Panc1 (cell line): ENCODE measurements around the gene MRPL17.

Source experiments
- POLR2AphosphoS5 ChIP-seq: IDR thresholded peaks from 2 replicates; pipeline ENCODE4 v1.6.1; 2012; ENCODE audit warnings: mild to moderate bottlenecking, low read depth, low read length, moderate library complexity
- TF ChIP-seq, protein P1 (sequence below): fragments of 450-650 bp; IDR thresholded peaks from 2 replicates; pipeline ENCODE4 v1.5.1; 2017; ENCODE audit warnings: mild to moderate bottlenecking

DNA sequence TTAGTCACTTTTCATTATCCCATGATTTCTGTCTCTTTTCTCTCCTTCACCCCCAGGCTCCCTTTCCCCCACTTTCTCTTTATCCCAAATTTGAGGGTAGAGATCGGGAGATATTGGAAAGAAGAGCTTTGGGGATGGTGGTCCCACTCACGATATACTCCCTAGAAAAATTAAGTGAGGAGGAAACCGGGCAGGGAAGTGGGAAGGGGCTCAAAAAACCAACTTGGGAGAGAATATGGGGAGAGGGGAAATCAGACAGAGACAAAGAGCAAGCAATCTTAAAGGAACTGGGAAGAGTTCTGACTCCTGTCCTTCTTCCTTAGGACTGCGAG lies 26.6 kb downstream of the MRPL17 start:
- TF ChIP-seq, protein P1, sequence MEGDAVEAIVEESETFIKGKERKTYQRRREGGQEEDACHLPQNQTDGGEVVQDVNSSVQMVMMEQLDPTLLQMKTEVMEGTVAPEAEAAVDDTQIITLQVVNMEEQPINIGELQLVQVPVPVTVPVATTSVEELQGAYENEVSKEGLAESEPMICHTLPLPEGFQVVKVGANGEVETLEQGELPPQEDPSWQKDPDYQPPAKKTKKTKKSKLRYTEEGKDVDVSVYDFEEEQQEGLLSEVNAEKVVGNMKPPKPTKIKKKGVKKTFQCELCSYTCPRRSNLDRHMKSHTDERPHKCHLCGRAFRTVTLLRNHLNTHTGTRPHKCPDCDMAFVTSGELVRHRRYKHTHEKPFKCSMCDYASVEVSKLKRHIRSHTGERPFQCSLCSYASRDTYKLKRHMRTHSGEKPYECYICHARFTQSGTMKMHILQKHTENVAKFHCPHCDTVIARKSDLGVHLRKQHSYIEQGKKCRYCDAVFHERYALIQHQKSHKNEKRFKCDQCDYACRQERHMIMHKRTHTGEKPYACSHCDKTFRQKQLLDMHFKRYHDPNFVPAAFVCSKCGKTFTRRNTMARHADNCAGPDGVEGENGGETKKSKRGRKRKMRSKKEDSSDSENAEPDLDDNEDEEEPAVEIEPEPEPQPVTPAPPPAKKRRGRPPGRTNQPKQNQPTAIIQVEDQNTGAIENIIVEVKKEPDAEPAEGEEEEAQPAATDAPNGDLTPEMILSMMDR: no peak
- TF ChIP-seq POLR2AphosphoS5: no peak
